Renal pelvis (tissue), 12 donors: ENCODE data around the gene NME2. TPM values are rescaled to one million over a fixed set of nuclear protein-coding genes. Genes with fewer than 3 reads are reported as not detected.
"Not testable (repeated sequence)": the region's sequence is repeated elsewhere in the genome, so short reads cannot be mapped to it uniquely, and the experiment has no call there.

ENCODE experiments used
- DNase-seq: peaks from one replicate; pipeline ENCODE4 v3.0.0-alpha.2; 2013
- long read RNA-seq, 16 experiments: transcript quantifications; one replicate each; lab custom pipeline, GENCODE V29; 2026
- polyA plus RNA-seq, 3 donors: library from polyadenylated mRNA; unstranded; fragments of 120-200 nt; gene quantifications; one replicate each; pipeline ENCODE4 v1.2.1, GENCODE V29; 2013; ENCODE audit not compliant: insufficient read length in 3 of 3

Gene NME2
- 100 to 1,000 TPM; 273 to 303 (median 283) TPM for polyA plus RNA-seq
- long read RNA-seq, donor 1, transcript NME2-208 (3 exons, 565 nt) = minor isoform, 12 of 358 reads
- long read RNA-seq, donor 1, transcript NME2-205 (5 exons, 826 nt) = major isoform, 242 of 358 reads
- long read RNA-seq, donor 1, transcript NME2-202 (4 exons, 866 nt) = minor isoform, 47 of 358 reads
- long read RNA-seq, donor 1, transcript NME2-209 (2 exons, 789 nt) = minor isoform, 39 of 358 reads
- long read RNA-seq, donor 1, partial matches to known transcripts = 0 of 358 reads
- long read RNA-seq, donor 1, other reads (novel, unspliced or antisense) = 5 of 358 reads
- long read RNA-seq, donor 2, transcript NME2-205 (5 exons, 826 nt) = major isoform, 262 of 360 reads
- long read RNA-seq, donor 2, transcript NME2-209 (2 exons, 789 nt) = minor isoform, 33 of 360 reads
- long read RNA-seq, donor 2, transcript NME2-202 (4 exons, 866 nt) = minor isoform, 47 of 360 reads
- long read RNA-seq, donor 2, transcript NME2-201 (4 exons, 568 nt) = minor isoform, 8 of 360 reads
- long read RNA-seq, donor 2, partial matches to known transcripts = 0 of 360 reads
- long read RNA-seq, donor 2, other reads (novel, unspliced or antisense) = 0 of 360 reads
- long read RNA-seq, donor 3, transcript NME2-209 (2 exons, 789 nt) = minor isoform, 33 of 322 reads
- long read RNA-seq, donor 3, transcript NME2-208 (3 exons, 565 nt) = minor isoform, 20 of 322 reads
- long read RNA-seq, donor 3, transcript NME2-202 (4 exons, 866 nt) = minor isoform, 45 of 322 reads
- long read RNA-seq, donor 3, transcript NME2-205 (5 exons, 826 nt) = major isoform, 210 of 322 reads
- long read RNA-seq, donor 3, partial matches to known transcripts = 0 of 322 reads
- long read RNA-seq, donor 3, other reads (novel, unspliced or antisense) = 0 of 322 reads
- long read RNA-seq, donor 4, transcript NME2-202 (4 exons, 866 nt) = minor isoform, 53 of 469 reads
- long read RNA-seq, donor 4, transcript NME2-209 (2 exons, 789 nt) = minor isoform, 33 of 469 reads
- long read RNA-seq, donor 4, transcript NME2-208 (3 exons, 565 nt) = minor isoform, 16 of 469 reads
- long read RNA-seq, donor 4, transcript NME2-205 (5 exons, 826 nt) = major isoform, 337 of 469 reads
- long read RNA-seq, donor 4, partial matches to known transcripts = 12 of 469 reads
- long read RNA-seq, donor 4, other reads (novel, unspliced or antisense) = 0 of 469 reads
- long read RNA-seq, donor 5, transcript NME2-209 (2 exons, 789 nt) = minor isoform, 20 of 222 reads
- long read RNA-seq, donor 5, transcript NME2-208 (3 exons, 565 nt) = minor isoform, 7 of 222 reads
- long read RNA-seq, donor 5, transcript NME2-202 (4 exons, 866 nt) = minor isoform, 23 of 222 reads
- long read RNA-seq, donor 5, transcript NME2-205 (5 exons, 826 nt) = major isoform, 161 of 222 reads
- long read RNA-seq, donor 5, partial matches to known transcripts = 6 of 222 reads
- long read RNA-seq, donor 5, other reads (novel, unspliced or antisense) = 0 of 222 reads
- long read RNA-seq, donor 6, transcript NME2-209 (2 exons, 789 nt) = minor isoform, 41 of 276 reads
- long read RNA-seq, donor 6, transcript NME2-202 (4 exons, 866 nt) = minor isoform, 30 of 276 reads
- long read RNA-seq, donor 6, transcript NME2-205 (5 exons, 826 nt) = major isoform, 176 of 276 reads
- long read RNA-seq, donor 6, transcript NME2-208 (3 exons, 565 nt) = minor isoform, 12 of 276 reads
- long read RNA-seq, donor 6, partial matches to known transcripts = 5 of 276 reads
- long read RNA-seq, donor 6, other reads (novel, unspliced or antisense) = 0 of 276 reads
- long read RNA-seq, donor 7, transcript NME2-204 (5 exons, 749 nt) = minor isoform, 89 of 324 reads
- long read RNA-seq, donor 7, transcript NME2-205 (5 exons, 826 nt) = major isoform, 125 of 324 reads
- long read RNA-seq, donor 7, transcript NME2-209 (2 exons, 789 nt) = minor isoform, 45 of 324 reads
- long read RNA-seq, donor 7, transcript NME2-202 (4 exons, 866 nt) = minor isoform, 39 of 324 reads
- long read RNA-seq, donor 7, partial matches to known transcripts = 5 of 324 reads
- long read RNA-seq, donor 7, other reads (novel, unspliced or antisense) = 0 of 324 reads
- long read RNA-seq, donor 8, transcript NME2-202 (4 exons, 866 nt) = minor isoform, 20 of 165 reads
- long read RNA-seq, donor 8, transcript NME2-209 (2 exons, 789 nt) = minor isoform, 24 of 165 reads
- long read RNA-seq, donor 8, transcript NME2-205 (5 exons, 826 nt) = major isoform, 107 of 165 reads
- long read RNA-seq, donor 8, partial matches to known transcripts = 6 of 165 reads
- long read RNA-seq, donor 8, other reads (novel, unspliced or antisense) = 0 of 165 reads
- long read RNA-seq, donor 9, transcript NME2-209 (2 exons, 789 nt) = minor isoform, 43 of 381 reads
- long read RNA-seq, donor 9, transcript NME2-208 (3 exons, 565 nt) = minor isoform, 15 of 381 reads
- long read RNA-seq, donor 9, transcript NME2-202 (4 exons, 866 nt) = minor isoform, 53 of 381 reads
- long read RNA-seq, donor 9, transcript NME2-205 (5 exons, 826 nt) = major isoform, 239 of 381 reads
- long read RNA-seq, donor 9, partial matches to known transcripts = 13 of 381 reads
- long read RNA-seq, donor 9, other reads (novel, unspliced or antisense) = 7 of 381 reads
- long read RNA-seq, donor 10, transcript NME2-209 (2 exons, 789 nt) = minor isoform, 22 of 290 reads
- long read RNA-seq, donor 10, transcript NME2-202 (4 exons, 866 nt) = minor isoform, 41 of 290 reads
- long read RNA-seq, donor 10, transcript NME2-205 (5 exons, 826 nt) = major isoform, 200 of 290 reads
- long read RNA-seq, donor 10, transcript NME2-208 (3 exons, 565 nt) = minor isoform, 10 of 290 reads
- long read RNA-seq, donor 10, partial matches to known transcripts = 5 of 290 reads
- long read RNA-seq, donor 10, other reads (novel, unspliced or antisense) = 0 of 290 reads
- long read RNA-seq, donor 11, transcript NME2-208 (3 exons, 565 nt) = minor isoform, 9 of 203 reads
- long read RNA-seq, donor 11, transcript NME2-209 (2 exons, 789 nt) = minor isoform, 29 of 203 reads
- long read RNA-seq, donor 11, transcript NME2-205 (5 exons, 826 nt) = major isoform, 127 of 203 reads
- long read RNA-seq, donor 11, transcript NME2-202 (4 exons, 866 nt) = minor isoform, 25 of 203 reads
- long read RNA-seq, donor 11, partial matches to known transcripts = 7 of 203 reads
- long read RNA-seq, donor 11, other reads (novel, unspliced or antisense) = 0 of 203 reads
- long read RNA-seq, donor 12, transcript NME2-208 (3 exons, 565 nt) = minor isoform, 13 of 435 reads
- long read RNA-seq, donor 12, transcript NME2-202 (4 exons, 866 nt) = minor isoform, 50 of 435 reads
- long read RNA-seq, donor 12, transcript NME2-205 (5 exons, 826 nt) = major isoform, 322 of 435 reads
- long read RNA-seq, donor 12, transcript NME2-209 (2 exons, 789 nt) = minor isoform, 29 of 435 reads
- long read RNA-seq, donor 12, partial matches to known transcripts = 7 of 435 reads
- long read RNA-seq, donor 12, other reads (novel, unspliced or antisense) = 0 of 435 reads
- long read RNA-seq, donor 13, transcript NME2-209 (2 exons, 789 nt) = minor isoform, 21 of 153 reads
- long read RNA-seq, donor 13, transcript NME2-205 (5 exons, 826 nt) = major isoform, 100 of 153 reads
- long read RNA-seq, donor 13, transcript NME2-202 (4 exons, 866 nt) = minor isoform, 24 of 153 reads
- long read RNA-seq, donor 13, partial matches to known transcripts = 0 of 153 reads
- long read RNA-seq, donor 13, other reads (novel, unspliced or antisense) = 0 of 153 reads
- long read RNA-seq, donor 14 = 0 reads
- long read RNA-seq, donor 15 = 0 reads
- long read RNA-seq, donor 16, transcript NME2-202 (4 exons, 866 nt) = minor isoform, 39 of 413 reads
- long read RNA-seq, donor 16, transcript NME2-205 (5 exons, 826 nt) = major isoform, 278 of 413 reads
- long read RNA-seq, donor 16, transcript NME2-209 (2 exons, 789 nt) = minor isoform, 58 of 413 reads
- long read RNA-seq, donor 16, partial matches to known transcripts = 26 of 413 reads
- long read RNA-seq, donor 16, other reads (novel, unspliced or antisense) = 0 of 413 reads

GRCh38 chr17:51166198-51166986 is at the start of gene NME2:
NME2 (plus strand) TSS chr17:51166411; CDS start chr17:51166831, 420 bp downstream.
- peak; percentile 87 for DNase-seq

GRCh38 chr17:51118330-51119195 is 47.6 kb upstream of the NME2 start:
- no peak for DNase-seq

- peak; percentile 72 for DNase-seq
Observed at GRCh38 chr17:51119415-51120356, 46.5 kb upstream of the NME2 start.

DNA sequence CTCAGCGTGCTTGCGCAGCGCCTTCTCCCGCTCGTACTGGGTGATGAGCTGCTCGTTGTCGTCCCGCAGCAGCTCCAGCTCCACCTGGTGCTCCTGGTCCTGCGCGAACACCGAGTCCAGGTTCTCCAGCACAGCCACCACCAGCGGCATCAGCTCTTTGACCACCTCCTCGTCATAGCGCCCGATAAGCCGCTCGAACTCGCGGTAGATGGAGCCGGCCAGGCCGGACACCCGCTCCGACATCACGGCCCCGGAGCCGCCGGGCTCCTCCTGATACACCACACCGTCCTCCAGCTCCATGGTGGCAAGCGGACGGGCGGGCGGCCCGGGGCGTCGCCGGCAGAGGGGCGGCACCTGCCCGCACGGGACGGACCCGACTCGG is 45.9 kb upstream of the NME2 start:
- DNase-seq = peak; percentile 30

GRCh38 chr17:51120739-51121619 is 45.2 kb upstream of the NME2 start, which contains the start of gene SPAG9:
SPAG9 (minus strand) TSS chr17:51120868; CDS start chr17:51120656, 212 bp downstream.
- peak; percentile 95 for DNase-seq

DNA sequence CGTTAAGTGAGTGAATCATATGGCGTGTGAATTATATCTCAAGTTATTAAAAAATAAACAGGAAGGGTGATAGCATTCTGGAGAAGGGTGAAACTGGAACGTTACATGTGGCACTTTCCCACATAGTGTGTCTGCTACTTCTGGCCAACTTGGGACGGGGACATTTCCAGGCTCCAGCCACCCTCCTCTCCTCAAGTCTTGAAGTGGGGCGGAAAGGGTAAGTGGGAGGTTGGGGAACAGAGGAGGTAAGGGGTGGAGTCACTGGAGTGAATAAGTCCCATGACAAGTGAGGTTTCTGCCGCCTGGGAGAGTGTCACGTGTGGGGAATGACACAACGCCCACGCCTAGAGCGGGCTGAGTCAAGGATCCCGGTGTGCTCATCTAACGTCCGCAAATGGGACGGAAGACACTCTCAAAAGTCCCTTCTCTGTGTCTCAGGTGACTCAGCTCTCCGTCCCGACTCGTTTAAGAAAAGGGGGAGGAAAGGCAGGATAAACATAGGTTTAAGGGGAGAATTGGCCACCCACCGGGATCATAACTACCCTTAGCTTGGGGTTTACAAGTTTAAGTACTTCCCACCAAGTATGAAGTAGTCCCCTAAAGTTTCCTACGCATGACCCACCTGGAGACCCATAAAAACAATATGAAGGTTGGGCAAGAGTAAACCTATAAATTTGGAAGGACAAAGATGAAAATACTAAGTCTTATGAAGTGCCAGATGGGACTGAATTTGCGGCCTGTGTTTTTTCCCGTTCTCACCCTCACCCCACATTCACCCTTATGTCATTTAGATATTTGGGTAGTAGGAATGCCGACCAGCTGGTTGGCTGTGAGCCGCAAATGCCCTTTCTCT is 44.4 kb upstream of the NME2 start:
- DNase-seq = peak; percentile 87

- not testable (repeated sequence) for DNase-seq
Observed at GRCh38 chr17:51122473-51123115, 43.6 kb upstream of the NME2 start.

DNA sequence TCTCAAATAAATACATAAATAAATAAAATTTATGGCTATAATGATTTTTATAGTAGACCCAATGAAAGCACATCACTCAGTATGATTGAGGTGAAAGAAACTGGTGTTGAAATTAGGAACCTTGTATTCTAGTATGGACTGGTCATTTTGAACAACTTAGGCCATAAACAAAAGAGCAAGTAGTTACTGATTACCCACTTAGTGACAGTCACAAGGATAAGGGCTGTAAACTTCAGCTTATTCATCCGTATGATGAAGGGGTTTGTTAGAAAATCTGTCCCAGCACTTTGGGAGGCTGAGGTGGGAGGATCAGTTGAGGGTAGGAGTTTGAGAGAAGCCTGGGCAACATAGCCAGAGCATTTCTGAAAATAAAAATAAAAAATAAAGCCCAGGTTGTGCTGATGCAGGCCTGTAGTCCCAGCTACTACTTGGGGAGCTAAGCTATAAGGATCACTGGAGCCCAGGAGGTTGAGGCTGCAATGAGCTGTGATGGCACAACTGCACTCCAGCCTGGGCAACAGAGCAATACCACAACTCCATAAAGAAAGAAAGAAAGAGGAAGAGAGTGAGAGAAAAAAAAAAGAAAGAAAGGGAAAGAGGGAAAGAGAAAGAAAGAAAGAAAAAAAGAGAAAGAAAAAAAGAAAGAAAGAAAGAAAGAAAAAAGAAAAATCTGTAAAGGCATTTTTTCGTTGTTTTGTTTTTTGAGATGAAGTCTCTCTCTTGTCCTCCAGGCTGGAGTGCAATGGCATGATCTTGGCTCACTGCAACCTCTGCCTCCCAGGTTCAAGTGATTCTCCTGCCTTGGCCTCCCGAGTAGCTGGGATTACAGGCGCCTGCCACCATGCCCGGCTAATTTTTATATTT is 41.3 kb upstream of the NME2 start:
- DNase-seq = no peak

DNA sequence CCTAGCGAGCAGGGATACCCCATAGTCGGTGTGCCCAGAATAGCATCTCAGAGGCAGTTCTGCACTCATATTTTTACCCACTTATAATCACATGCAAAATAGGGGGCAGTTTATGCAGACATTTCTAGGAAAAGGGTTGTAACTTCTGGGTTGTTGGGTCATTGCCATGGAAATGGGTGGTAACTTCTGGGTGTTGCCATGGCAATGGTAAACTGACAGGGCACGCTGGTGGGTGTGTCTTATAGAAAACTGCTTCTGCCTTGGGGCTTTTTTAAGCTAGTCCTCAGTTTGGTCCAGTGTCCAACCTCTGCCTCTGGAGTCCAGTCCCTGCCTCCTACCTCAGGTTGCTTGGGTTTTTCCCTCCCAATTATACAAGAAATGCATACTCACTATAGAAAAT is 38.1 kb upstream of the NME2 start:
- DNase-seq = no peak
